HG02970 (cell line): Measurements from ENCODE around the gene BLOC1S1.

Source experiments
- ATAC-seq: cut with Tn5 transposase; IDR thresholded peaks from one replicate; pipeline ENCODE4 v1.9.1; 2021; ENCODE audit warnings: mild to moderate bottlenecking, moderate library complexity, moderate number of reproducible peaks; ENCODE audit not compliant: unreplicated experiment, low FRiP score

The BLOC1S1 gene

GRCh38 chr12:55694188-55694515 lies 21.7 kb upstream of the BLOC1S1 start:
- no peak for ATAC-seq

- ATAC-seq, result no peak
Measured at GRCh38 chr12:55694651-55695050, 21.2 kb upstream of the BLOC1S1 start.

GRCh38 chr12:55695349-55695748 lies 20.5 kb upstream of the BLOC1S1 start:
- no peak for ATAC-seq

- ATAC-seq, result no peak
Measured at GRCh38 chr12:55696141-55696540, 19.7 kb upstream of the BLOC1S1 start.

GRCh38 chr12:55696796-55697462 lies 18.9 kb upstream of the BLOC1S1 start:
- ATAC-seq, result no peak

- no peak for ATAC-seq
Measured at GRCh38 chr12:55697686-55698085, 18.2 kb upstream of the BLOC1S1 start.

GRCh38 chr12:55698241-55698955 lies 17.4 kb upstream of the BLOC1S1 start:
- no peak for ATAC-seq

- no peak for ATAC-seq
Measured at GRCh38 chr12:55698965-55699364, 16.9 kb upstream of the BLOC1S1 start.

- ATAC-seq, result no peak
Measured at GRCh38 chr12:55699471-55700055, 16.3 kb upstream of the BLOC1S1 start.

GRCh38 chr12:55700255-55701018 lies 15.4 kb upstream of the BLOC1S1 start:
- no peak for ATAC-seq

- no peak for ATAC-seq
Measured at GRCh38 chr12:55702861-55703260, 13.0 kb upstream of the BLOC1S1 start.

- ATAC-seq, result no peak
Measured at GRCh38 chr12:55703288-55703687, 12.6 kb upstream of the BLOC1S1 start.

GRCh38 chr12:55703901-55704761 lies 11.7 kb upstream of the BLOC1S1 start:
- no peak for ATAC-seq

- ATAC-seq, result no peak
Measured at GRCh38 chr12:55704824-55705718, 10.8 kb upstream of the BLOC1S1 start.

- ATAC-seq, result no peak
Measured at GRCh38 chr12:55705782-55706402, 10.0 kb upstream of the BLOC1S1 start.

- no peak for ATAC-seq
Measured at GRCh38 chr12:55706568-55707218, 9.2 kb upstream of the BLOC1S1 start.

- ATAC-seq, result no peak
Measured at GRCh38 chr12:55707219-55707671, 8.6 kb upstream of the BLOC1S1 start.
